Lung (tissue), 12 donors: Measurements from ENCODE around the gene PLBD2. TPM values are rescaled to one million over a fixed set of nuclear protein-coding genes. Genes with fewer than 3 reads are reported as not detected.

ENCODE experiments used
- ATAC-seq: fragments of 200-7000 bp; cut with Tn5 transposase; one replicate; pipeline ENCODE4 v1.9.1; 2020; ENCODE audit warnings: moderate number of reproducible peaks; ENCODE audit not compliant: insufficient read depth, low FRiP score
- DNase-seq, 3 donors: peaks; one replicate each; pipeline ENCODE4 v3.0.0-alpha.2; 2013 to 2017
- H3K27ac ChIP-seq, 2 donors: one replicate each; pipeline ENCODE4 v1.5.1; 2013; ENCODE audit warnings: mild to moderate bottlenecking in 2 of 2, moderate library complexity in 2 of 2, control low read depth in 1 of 2, inconsistent platforms in 1 of 2, low read depth in 1 of 2, low read length in 1 of 2
- H3K27me3 ChIP-seq, 3 donors: one replicate each; pipeline ENCODE4 v1.5.1; 2013; ENCODE audit warnings: low read length in 2 of 3; ENCODE audit not compliant: control insufficient read depth in 3 of 3, insufficient read depth in 3 of 3
- H3K36me3 ChIP-seq, 4 donors: one replicate each; pipeline ENCODE4 v1.5.1; 2013; ENCODE audit warnings: low read length in 4 of 4, mild to moderate bottlenecking in 1 of 4, moderate library complexity in 1 of 4; ENCODE audit not compliant: control insufficient read depth in 4 of 4, insufficient read depth in 4 of 4
- H3K4me1 ChIP-seq, 5 donors: one replicate each; pipeline ENCODE4 v1.5.1; 2013; ENCODE audit warnings: low read length in 5 of 5, mild to moderate bottlenecking in 2 of 5, moderate library complexity in 1 of 5; ENCODE audit not compliant: control insufficient read depth in 5 of 5, insufficient read depth in 5 of 5
- H3K4me3 ChIP-seq: one replicate; pipeline ENCODE4 v1.5.1; 2013; ENCODE audit warnings: mild to moderate bottlenecking, control low read depth, moderate library complexity
- H3K9ac ChIP-seq, 2 donors: one replicate each; pipeline ENCODE4 v1.5.1; 2013; ENCODE audit warnings: low read length in 2 of 2, control low read depth in 1 of 2; ENCODE audit not compliant: insufficient read depth in 1 of 2
- H3K9me3 ChIP-seq, 4 donors: one replicate each; pipeline ENCODE4 v1.5.1; 2013; ENCODE audit warnings: low read length in 3 of 4, mild to moderate bottlenecking in 1 of 4, moderate library complexity in 1 of 4; ENCODE audit not compliant: control insufficient read depth in 4 of 4, insufficient read depth in 3 of 4
- CTCF ChIP-seq: IDR thresholded peaks from 2 replicates; pipeline ENCODE4 v1.5.1; 2012; ENCODE audit warnings: mild to moderate bottlenecking; ENCODE audit errors: control extremely low read depth, extremely low read depth
- WGBS, 2 donors: extraction: QIAGEN DNeasy Blood & Tissue Kit; methylation state at CpG; one replicate each; pipeline ENCODE4 v1.1.7; 2013; 5-methylcytosine and 5-hydroxymethylcytosine counted together
- polyA plus RNA-seq, 2 donors: library from polyadenylated mRNA; stranded (reverse); fragments of 200-250 nt; gene quantifications; one replicate each; pipeline ENCODE4 v1.2.1, GENCODE V29; 2013
- total RNA-seq, 2 donors: library from RNA; depleted of rRNA in 1 of 2; stranded (reverse); fragments of >200 nt in 1 of 2; gene quantifications; one replicate each; pipeline ENCODE4 v1.2.1, GENCODE V29; 2014 to 2021
- donor health status: control.
- donor health status: control.
- donor health status: Bipolar disorder and iron deficiency.
- donor health status: healthy.
- donor health status: DM: yes; HTN: yes; CAD: no.

PLBD2 gene
- total and polyA plus RNA-seq, 4 donors, result 16.4 to 48.9 (median 21.6) TPM

DNA sequence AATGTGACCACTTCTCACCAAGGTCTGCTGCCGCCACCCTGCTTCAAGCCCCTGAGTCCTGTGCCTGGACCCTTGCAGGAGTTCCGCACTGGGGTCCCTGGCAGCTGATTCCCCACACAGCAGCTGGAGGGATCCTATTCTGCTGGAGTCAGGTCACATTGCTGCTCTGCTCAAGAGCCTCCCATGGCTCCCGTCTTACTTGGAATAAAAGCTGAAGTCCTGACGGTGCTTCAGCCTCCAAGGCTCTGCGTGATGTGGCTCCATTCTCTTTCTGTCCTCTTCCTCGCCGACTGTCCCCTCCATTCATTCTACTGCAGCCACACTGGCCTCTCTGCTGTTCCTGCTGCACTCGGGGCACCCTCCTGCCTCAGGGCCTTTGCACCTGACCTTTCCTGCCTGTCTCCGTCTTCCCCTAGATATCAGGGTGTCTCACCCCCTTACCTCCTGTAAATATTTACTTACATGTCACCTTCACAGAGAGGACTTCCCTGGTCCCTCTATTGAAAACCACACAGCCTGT lies 56.2 kb downstream of the PLBD2 start:
- TF ChIP-seq CTCF, result no peak
- Histone ChIP-seq H3K36me3 (no peaks in the 10 kb centered on the region), H3K27ac (no peak overlapping the region), H3K4me1 (no peaks in the 10 kb centered on the region), H3K9ac (no peak overlapping the region), H3K27me3 (peaks cover 0 to 5% (median 2%) of the 10 kb centered on the region in 3 donors), H3K4me3 (no peak overlapping the region), H3K9me3 (no peaks in the 10 kb centered on the region)
- DNase-seq (no peak), ATAC-seq (no peak)
- WGBS, 2 donors, result 80 to 89% methylated on average over 9 of the region's 9 CpGs

DNA sequence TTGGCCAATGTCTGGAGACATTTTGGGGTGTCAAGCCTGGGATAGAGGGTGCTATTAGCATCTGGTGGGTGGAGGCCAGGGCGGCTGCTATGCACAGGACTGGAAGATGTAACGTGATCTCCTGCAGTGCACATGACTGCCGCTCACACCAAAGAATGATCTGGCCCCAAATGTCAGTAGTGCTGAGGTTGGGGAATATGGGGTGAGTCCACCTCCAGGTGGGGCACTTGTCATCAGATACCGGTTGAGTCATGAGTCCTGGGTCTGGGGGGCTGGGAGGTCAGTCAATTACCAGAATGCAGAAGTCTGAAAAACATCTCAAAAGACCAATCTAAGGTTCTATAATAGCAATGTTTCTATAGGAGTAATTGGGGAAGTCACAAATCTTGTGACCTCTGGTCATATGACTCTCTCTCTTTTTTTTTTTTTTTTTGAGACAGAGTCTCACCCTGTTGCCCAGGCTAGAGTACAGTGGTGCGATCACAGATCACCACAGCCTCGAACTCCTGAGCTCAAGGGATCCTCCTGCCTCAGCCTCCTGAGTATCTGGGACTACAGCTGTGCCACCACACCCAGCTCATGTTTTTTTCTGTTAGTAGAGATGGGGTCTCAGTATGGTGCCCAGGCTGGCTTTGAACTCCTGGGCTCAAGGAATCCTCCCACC lies 57.8 kb downstream of the PLBD2 start:
- H3K9ac ChIP-seq, result no peak overlapping the region
- WGBS, 2 donors, result 37 to 45% methylated on average over 6 of the region's 6 CpGs
- H3K27me3 ChIP-seq, result no peaks in the 10 kb centered on the region
- DNase-seq, result no peak
- H3K9me3 ChIP-seq, result no peaks in the 10 kb centered on the region
- H3K27ac ChIP-seq, result no peak overlapping the region
- ATAC-seq, result no peak
- H3K4me1 ChIP-seq, result no peaks in the 10 kb centered on the region
- H3K36me3 ChIP-seq, result no peaks in the 10 kb centered on the region
- H3K4me3 ChIP-seq, result no peak overlapping the region
- no peak for TF ChIP-seq CTCF

- no peak for ATAC-seq
Measured at GRCh38 chr12:113418213-113418879, 60.0 kb downstream of the PLBD2 start.

More at GRCh38 chr12:113418213-113418879, 60.0 kb downstream of the PLBD2 start:
- DNase-seq, result peak in 1 of 3 donors; percentile 27
- Histone ChIP-seq H3K4me1 (peaks cover 0 to 6% (median 0%) of the 10 kb centered on the region in 5 donors), H3K27ac (no peak overlapping the region), H3K36me3 (no peaks in the 10 kb centered on the region), H3K9me3 (no peaks in the 10 kb centered on the region), H3K9ac (no peak overlapping the region), H3K27me3 (no peaks in the 10 kb centered on the region), H3K4me3 (no peak overlapping the region)
- TF ChIP-seq CTCF, result no peak
- 41 to 69% methylated on average over 13 of the region's 13 CpGs for WGBS, 2 donors
